ENCODE data around the gene KCNIP4. TPM values are rescaled to one million over a fixed set of nuclear protein-coding genes. Genes with fewer than 3 reads are reported as not detected.

Gene KCNIP4
- polyA plus RNA-seq, 2 donors, result 0.12 TPM; not detected in 1

GRCh38 chr4:21869978-21870745 is 78.4 kb downstream of the KCNIP4 start:
- Histone ChIP-seq H3K36me3 (ENCODE audit: control insufficient read depth in 2 of 2, insufficient read depth in 2 of 2, low read length in 1 of 2) (no peaks in the 10 kb centered on the region), H3K27ac (ENCODE audit: low read depth in 2 of 2, low read length in 1 of 2) (no peak overlapping the region), H3K4me1 (ENCODE audit: control insufficient read depth in 2 of 2, insufficient read depth in 2 of 2, low read length in 1 of 2) (no peaks in the 10 kb centered on the region), H3K27me3 (ENCODE audit: control insufficient read depth in 1 of 2, insufficient read depth in 2 of 2, low read length in 2 of 2) (no peaks in the 10 kb centered on the region), H3K4me3 (ENCODE audit: low read depth in 1 of 2, low read length in 2 of 2) (no peak overlapping the region), H3K9me3 (ENCODE audit: control insufficient read depth in 2 of 2, insufficient read depth in 1 of 2, low read depth in 1 of 2, low read length in 1 of 2) (no peaks in the 10 kb centered on the region)
- 81% methylated on average over 8 of the region's 8 CpGs for WGBS, 2 donors

DNA sequence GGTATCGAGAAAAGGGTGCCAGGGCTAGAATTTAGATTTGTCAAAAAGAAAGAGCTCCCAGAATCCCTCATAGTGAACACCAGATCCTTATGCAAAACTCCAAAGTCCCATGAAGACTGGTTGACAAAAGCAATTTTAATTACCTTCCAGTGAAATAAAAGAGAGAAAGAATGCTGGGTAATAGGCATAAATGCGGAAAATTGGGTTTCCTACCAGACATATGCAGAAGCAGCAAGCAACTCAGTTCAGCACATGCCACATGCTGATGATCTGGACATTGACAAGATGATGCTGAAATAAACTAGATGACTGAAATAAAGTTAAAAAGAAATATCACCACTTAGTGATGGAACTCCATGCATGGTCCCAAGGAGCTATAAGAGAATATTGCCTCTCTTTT is 83.9 kb downstream of the KCNIP4 start:
- H3K9me3 ChIP-seq (ENCODE audit: control insufficient read depth in 2 of 2, insufficient read depth in 1 of 2, low read depth in 1 of 2, low read length in 1 of 2), result no peaks in the 10 kb centered on the region
- WGBS, 2 donors, result 86 to 87% methylated on average over 2 of the region's 2 CpGs
- H3K27ac ChIP-seq (ENCODE audit: low read depth in 2 of 2, low read length in 1 of 2), result no peak overlapping the region
- H3K4me1 ChIP-seq (ENCODE audit: control insufficient read depth in 2 of 2, insufficient read depth in 2 of 2, low read length in 1 of 2), result no peaks in the 10 kb centered on the region
- no peaks in the 10 kb centered on the region for H3K36me3 ChIP-seq (ENCODE audit: control insufficient read depth in 2 of 2, insufficient read depth in 2 of 2, low read length in 1 of 2)
- H3K27me3 ChIP-seq (ENCODE audit: control insufficient read depth in 1 of 2, insufficient read depth in 2 of 2, low read length in 2 of 2), result no peaks in the 10 kb centered on the region
- no peak overlapping the region for H3K4me3 ChIP-seq (ENCODE audit: low read depth in 1 of 2, low read length in 2 of 2)

- Histone ChIP-seq H3K4me1 (ENCODE audit: control insufficient read depth in 2 of 2, insufficient read depth in 2 of 2, low read length in 1 of 2) (no peaks in the 10 kb centered on the region), H3K4me3 (ENCODE audit: low read depth in 1 of 2, low read length in 2 of 2) (no peak overlapping the region), H3K9me3 (ENCODE audit: control insufficient read depth in 2 of 2, insufficient read depth in 1 of 2, low read depth in 1 of 2, low read length in 1 of 2) (peaks cover 0 to under 1% of the 10 kb centered on the region in 2 donors), H3K27me3 (ENCODE audit: control insufficient read depth in 1 of 2, insufficient read depth in 2 of 2, low read length in 2 of 2) (no peaks in the 10 kb centered on the region), H3K27ac (ENCODE audit: low read depth in 2 of 2, low read length in 1 of 2) (no peak overlapping the region), H3K36me3 (ENCODE audit: control insufficient read depth in 2 of 2, insufficient read depth in 2 of 2, low read length in 1 of 2) (no peaks in the 10 kb centered on the region)
- 87 to 91% methylated on average over 4 to 6 of the region's 6 CpGs for WGBS, 2 donors
Measured at GRCh38 chr4:21862917-21863316, 85.7 kb downstream of the KCNIP4 start.

GRCh38 chr4:21858971-21859370 is 89.6 kb downstream of the KCNIP4 start:
- Histone ChIP-seq H3K36me3 (ENCODE audit: control insufficient read depth in 2 of 2, insufficient read depth in 2 of 2, low read length in 1 of 2) (no peaks in the 10 kb centered on the region), H3K27me3 (ENCODE audit: control insufficient read depth in 1 of 2, insufficient read depth in 2 of 2, low read length in 2 of 2) (no peaks in the 10 kb centered on the region), H3K27ac (ENCODE audit: low read depth in 2 of 2, low read length in 1 of 2) (no peak overlapping the region), H3K9me3 (ENCODE audit: control insufficient read depth in 2 of 2, insufficient read depth in 1 of 2, low read depth in 1 of 2, low read length in 1 of 2) (peaks cover 0 to 3% of the 10 kb centered on the region in 2 donors), H3K4me1 (ENCODE audit: control insufficient read depth in 2 of 2, insufficient read depth in 2 of 2, low read length in 1 of 2) (no peaks in the 10 kb centered on the region), H3K4me3 (ENCODE audit: low read depth in 1 of 2, low read length in 2 of 2) (no peak overlapping the region)
- 80% methylated on average over 3 of the region's 3 CpGs for WGBS, 2 donors

GRCh38 chr4:21856754-21857153 is 91.8 kb downstream of the KCNIP4 start:
- Histone ChIP-seq H3K4me1 (ENCODE audit: control insufficient read depth in 2 of 2, insufficient read depth in 2 of 2, low read length in 1 of 2) (no peaks in the 10 kb centered on the region), H3K27me3 (ENCODE audit: control insufficient read depth in 1 of 2, insufficient read depth in 2 of 2, low read length in 2 of 2) (no peaks in the 10 kb centered on the region), H3K9me3 (ENCODE audit: control insufficient read depth in 2 of 2, insufficient read depth in 1 of 2, low read depth in 1 of 2, low read length in 1 of 2) (peaks cover 2 to 3% of the 10 kb centered on the region in 2 donors), H3K27ac (ENCODE audit: low read depth in 2 of 2, low read length in 1 of 2) (no peak overlapping the region), H3K36me3 (ENCODE audit: control insufficient read depth in 2 of 2, insufficient read depth in 2 of 2, low read length in 1 of 2) (no peaks in the 10 kb centered on the region), H3K4me3 (ENCODE audit: low read depth in 1 of 2, low read length in 2 of 2) (no peak overlapping the region)
- 56 to 74% methylated on average over 2 of the region's 2 CpGs for WGBS, 2 donors

GRCh38 chr4:21856301-21856700 is 92.3 kb downstream of the KCNIP4 start:
- H3K27ac ChIP-seq (ENCODE audit: low read depth in 2 of 2, low read length in 1 of 2), result no peak overlapping the region
- H3K9me3 ChIP-seq (ENCODE audit: control insufficient read depth in 2 of 2, insufficient read depth in 1 of 2, low read depth in 1 of 2, low read length in 1 of 2), result peaks cover 2 to 3% of the 10 kb centered on the region in 2 donors
- H3K27me3 ChIP-seq (ENCODE audit: control insufficient read depth in 1 of 2, insufficient read depth in 2 of 2, low read length in 2 of 2), result no peaks in the 10 kb centered on the region
- H3K4me3 ChIP-seq (ENCODE audit: low read depth in 1 of 2, low read length in 2 of 2), result no peak overlapping the region
- H3K36me3 ChIP-seq (ENCODE audit: control insufficient read depth in 2 of 2, insufficient read depth in 2 of 2, low read length in 1 of 2), result no peaks in the 10 kb centered on the region
- H3K4me1 ChIP-seq (ENCODE audit: control insufficient read depth in 2 of 2, insufficient read depth in 2 of 2, low read length in 1 of 2), result no peaks in the 10 kb centered on the region
- 70% methylated on average over 5 to 6 of the region's 6 CpGs for WGBS, 2 donors

DNA sequence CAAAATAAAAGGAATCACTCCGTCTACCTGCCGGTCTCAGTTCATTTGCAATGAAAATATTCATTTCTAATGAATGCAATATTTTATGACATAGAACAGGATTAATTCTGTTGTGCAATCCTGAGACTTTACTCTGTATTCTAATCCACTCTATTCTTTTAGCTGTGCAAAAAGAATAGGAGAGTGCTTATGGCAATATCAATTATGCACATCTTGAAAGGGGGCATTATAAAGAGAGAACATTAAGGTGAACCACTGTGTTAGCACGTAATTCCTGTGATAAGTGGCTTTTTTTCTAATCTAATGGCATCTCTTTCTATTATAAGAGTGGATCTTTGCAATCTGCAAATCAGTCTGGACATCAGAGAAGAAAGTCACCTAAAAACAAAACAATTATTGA is 99.5 kb downstream of the KCNIP4 start:
- H3K27me3 ChIP-seq (ENCODE audit: control insufficient read depth in 1 of 2, insufficient read depth in 2 of 2, low read length in 2 of 2), result no peaks in the 10 kb centered on the region
- H3K4me3 ChIP-seq (ENCODE audit: low read depth in 1 of 2, low read length in 2 of 2), result no peak overlapping the region
- WGBS, 2 donors, result 61 to 65% methylated on average over 3 of the region's 3 CpGs
- no peaks in the 10 kb centered on the region for H3K4me1 ChIP-seq (ENCODE audit: control insufficient read depth in 2 of 2, insufficient read depth in 2 of 2, low read length in 1 of 2)
- no peak overlapping the region for H3K27ac ChIP-seq (ENCODE audit: low read depth in 2 of 2, low read length in 1 of 2)
- H3K36me3 ChIP-seq (ENCODE audit: control insufficient read depth in 2 of 2, insufficient read depth in 2 of 2, low read length in 1 of 2), result no peaks in the 10 kb centered on the region
- H3K9me3 ChIP-seq (ENCODE audit: control insufficient read depth in 2 of 2, insufficient read depth in 1 of 2, low read depth in 1 of 2, low read length in 1 of 2), result peaks cover 0 to 2% of the 10 kb centered on the region in 2 donors

DNA sequence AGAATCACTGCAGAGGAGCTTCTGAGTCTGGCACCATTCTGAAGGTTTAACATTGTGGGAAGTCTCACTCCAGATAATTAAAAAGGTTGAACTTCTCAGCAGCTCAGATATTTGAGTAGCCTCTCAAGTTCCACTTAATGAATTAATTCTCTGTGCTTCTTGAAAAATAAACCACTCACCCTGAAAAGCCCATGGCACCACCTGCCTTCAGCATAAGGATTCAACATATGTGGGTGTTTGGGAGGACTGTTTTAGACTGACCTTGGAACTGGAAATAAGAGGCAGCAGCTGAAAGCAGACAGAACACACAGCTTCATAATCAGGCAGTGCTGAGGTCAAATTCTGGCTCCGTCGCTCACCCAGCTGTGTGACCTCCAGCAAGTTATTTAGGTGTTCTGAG is 100.6 kb downstream of the KCNIP4 start:
- Histone ChIP-seq H3K4me1 (ENCODE audit: control insufficient read depth in 2 of 2, insufficient read depth in 2 of 2, low read length in 1 of 2) (no peaks in the 10 kb centered on the region), H3K9me3 (ENCODE audit: control insufficient read depth in 2 of 2, insufficient read depth in 1 of 2, low read depth in 1 of 2, low read length in 1 of 2) (no peaks in the 10 kb centered on the region), H3K4me3 (ENCODE audit: low read depth in 1 of 2, low read length in 2 of 2) (no peak overlapping the region), H3K36me3 (ENCODE audit: control insufficient read depth in 2 of 2, insufficient read depth in 2 of 2, low read length in 1 of 2) (no peaks in the 10 kb centered on the region), H3K27ac (ENCODE audit: low read depth in 2 of 2, low read length in 1 of 2) (no peak overlapping the region), H3K27me3 (ENCODE audit: control insufficient read depth in 1 of 2, insufficient read depth in 2 of 2, low read length in 2 of 2) (no peaks in the 10 kb centered on the region)
- 63 to 75% methylated on average over 2 of the region's 2 CpGs for WGBS, 2 donors

DNA sequence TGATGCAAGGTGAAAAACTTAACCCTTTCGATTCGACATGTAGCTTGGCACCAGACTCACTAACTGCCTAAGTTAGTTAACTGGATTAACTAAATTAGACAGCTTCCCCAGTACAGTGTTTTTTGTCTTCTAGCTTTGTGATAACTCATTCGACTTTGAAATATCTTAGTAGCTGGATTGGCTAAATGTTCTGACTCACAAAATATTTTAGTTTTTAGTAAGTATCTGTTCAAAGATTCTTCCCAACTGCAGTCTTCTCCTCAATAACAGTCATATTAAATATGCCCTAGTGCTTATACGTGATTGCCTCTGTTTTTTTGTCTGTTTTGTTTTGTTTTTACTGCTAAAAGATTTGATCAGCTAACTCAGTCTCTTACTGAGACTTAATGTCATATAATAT is 102.9 kb downstream of the KCNIP4 start:
- Histone ChIP-seq H3K27me3 (ENCODE audit: control insufficient read depth in 1 of 2, insufficient read depth in 2 of 2, low read length in 2 of 2) (no peaks in the 10 kb centered on the region), H3K4me3 (ENCODE audit: low read depth in 1 of 2, low read length in 2 of 2) (no peak overlapping the region), H3K4me1 (ENCODE audit: control insufficient read depth in 2 of 2, insufficient read depth in 2 of 2, low read length in 1 of 2) (no peaks in the 10 kb centered on the region), H3K36me3 (ENCODE audit: control insufficient read depth in 2 of 2, insufficient read depth in 2 of 2, low read length in 1 of 2) (no peaks in the 10 kb centered on the region), H3K27ac (ENCODE audit: low read depth in 2 of 2, low read length in 1 of 2) (no peak overlapping the region), H3K9me3 (ENCODE audit: control insufficient read depth in 2 of 2, insufficient read depth in 1 of 2, low read depth in 1 of 2, low read length in 1 of 2) (no peaks in the 10 kb centered on the region)
- WGBS, 2 donors, result 71 to 74% methylated on average over 4 of the region's 4 CpGs

DNA sequence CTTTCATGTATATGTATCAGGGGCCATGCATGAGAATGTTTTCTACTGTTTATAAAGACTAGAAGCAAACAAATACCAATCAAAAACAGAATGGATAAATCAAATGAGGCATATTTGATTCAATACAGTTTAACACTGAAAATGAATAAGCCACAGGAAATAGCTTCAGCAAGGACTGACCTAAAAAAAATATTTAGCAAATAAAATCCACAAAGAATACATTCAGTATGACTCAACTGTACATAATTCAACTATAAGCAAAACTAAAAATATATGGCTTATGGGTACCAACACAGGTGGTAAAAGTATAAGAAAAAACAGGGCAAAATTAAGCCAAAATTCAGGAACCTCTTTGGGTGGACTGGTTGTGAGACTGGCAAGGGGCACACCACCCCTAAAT is 112.9 kb downstream of the KCNIP4 start:
- no peaks in the 10 kb centered on the region for H3K36me3 ChIP-seq (ENCODE audit: control insufficient read depth in 2 of 2, insufficient read depth in 2 of 2, low read length in 1 of 2)
- H3K9me3 ChIP-seq (ENCODE audit: control insufficient read depth in 2 of 2, insufficient read depth in 1 of 2, low read depth in 1 of 2, low read length in 1 of 2), result no peaks in the 10 kb centered on the region
- no peaks in the 10 kb centered on the region for H3K27me3 ChIP-seq (ENCODE audit: control insufficient read depth in 1 of 2, insufficient read depth in 2 of 2, low read length in 2 of 2)
- H3K27ac ChIP-seq (ENCODE audit: low read depth in 2 of 2, low read length in 1 of 2), result no peak overlapping the region
- H3K4me3 ChIP-seq (ENCODE audit: low read depth in 1 of 2, low read length in 2 of 2), result no peak overlapping the region
- no peaks in the 10 kb centered on the region for H3K4me1 ChIP-seq (ENCODE audit: control insufficient read depth in 2 of 2, insufficient read depth in 2 of 2, low read length in 1 of 2)
